Kidney (tissue), 14 donors: ENCODE measurements around the gene HAND1. TPM values are rescaled to one million over a fixed set of nuclear protein-coding genes. Genes with fewer than 3 reads are reported as not detected.

Experiments
- DNase-seq, 5 donors: peaks; one replicate each; pipeline ENCODE4 v3.0.0-alpha.2; 2013 to 2020
- FAIRE-seq: peaks from 2 replicates; lab custom pipeline; 2012; peaks lifted over from hg19 to GRCh38; lab: Jason Lieb, UNC
- H3K27ac ChIP-seq, 2 donors: one replicate each; pipeline ENCODE4 v1.7.0; 2013; ENCODE audit warnings: low read depth in 2 of 2, low read length in 2 of 2, inconsistent platforms in 1 of 2
- H3K27me3 ChIP-seq: one replicate; pipeline ENCODE4 v1.7.1; 2013; ENCODE audit warnings: low read length, inconsistent platforms; ENCODE audit not compliant: control insufficient read depth, insufficient read depth
- H3K36me3 ChIP-seq, 3 donors: one replicate each; pipeline versions ENCODE4 v1.7.0 to v1.7.1; 2013; ENCODE audit warnings: low read length in 3 of 3, control low read depth in 1 of 3, inconsistent platforms in 1 of 3; ENCODE audit not compliant: insufficient read depth in 3 of 3, control insufficient read depth in 2 of 3
- H3K4me1 ChIP-seq, 3 donors: one replicate each; pipeline versions ENCODE4 v1.7.0 to v1.7.1; 2013; ENCODE audit warnings: low read length in 3 of 3, inconsistent platforms in 1 of 3, low read depth in 1 of 3; ENCODE audit not compliant: control insufficient read depth in 2 of 3, insufficient read depth in 2 of 3
- H3K4me3 ChIP-seq, 3 donors: one replicate each; pipeline versions ENCODE4 v1.7.0 to v1.8.1; 2013; ENCODE audit warnings: low read length in 3 of 3, control low read depth in 1 of 3, inconsistent platforms in 1 of 3
- H3K9ac ChIP-seq, 3 donors: one replicate each; pipeline versions ENCODE4 v1.7.0 to v1.7.1; 2013; ENCODE audit warnings: low read length in 3 of 3, control low read depth in 1 of 3, inconsistent platforms in 1 of 3
- H3K9me3 ChIP-seq, 3 donors: one replicate each; pipeline versions ENCODE4 v1.7.0 to v1.7.1; 2013; ENCODE audit warnings: low read length in 3 of 3, control low read depth in 1 of 3, inconsistent platforms in 1 of 3; ENCODE audit not compliant: control insufficient read depth in 2 of 3, insufficient read depth in 1 of 3
- CTCF ChIP-seq: IDR thresholded peaks from 3 replicates; pipeline ENCODE4 v1.5.1; 2012; ENCODE audit warnings: mild to moderate bottlenecking, moderate library complexity, borderline replicate concordance; ENCODE audit not compliant: insufficient read depth; ENCODE audit errors: extremely low read depth
- intact Hi-C: fragments of 100-400 bp; cut with DNase I; formaldehyde crosslinking; loops from one replicate; pipeline ENCODE4 v1.11.1; 2022
- polyA plus RNA-seq: library from polyadenylated mRNA; stranded (reverse); fragments of 350-450 nt; fragmentation: Illumina TruSeq; extraction: RNeasy Lipid Tissue Mini Kit (QIAGEN cat#74804); gene quantifications from one replicate; pipeline ENCODE4 v1.2.3, GENCODE V29; 2014; ENCODE audit warnings: low read depth, low replicate concordance; ENCODE audit not compliant: insufficient read depth
- total RNA-seq: library from RNA; stranded (reverse); fragmentation: NEBNext Ultra II Directional; extraction: Animal tissue kit (Norgen Biotek cat#: 25700); gene quantifications from one replicate; pipeline ENCODE4 v1.2.1, GENCODE V29; 2021
- donor health status: control.
- donor health status: control.
- donor health status: control.
- donor health status: control.
- donor health status: control.
- donor health status: DM: yes; HTN: yes; CAD: no.
- donor health status: Normal renal cell carcinoma (clear cell type).

Gene HAND1
- total and polyA plus RNA-seq, 2 donors from 2014 or later, result not detected

GRCh38 chr5:154506049-154506715, 28.2 kb upstream of the HAND1 start:
- Histone ChIP-seq H3K27me3 (no peaks in the 10 kb centered on the region), H3K27ac (no peak overlapping the region), H3K4me3 (no peak overlapping the region), H3K9ac (no peak overlapping the region), H3K9me3 (no peaks in the 10 kb centered on the region), H3K36me3 (no peaks in the 10 kb centered on the region), H3K4me1 (no peaks in the 10 kb centered on the region)
- FAIRE-seq (no peak), DNase-seq (no peak)
- no peak for TF ChIP-seq CTCF
- intact Hi-C loops, result no loop called here

- peak in 3 of 5 donors; percentile 36 to 48 (median 37) for DNase-seq
- Histone ChIP-seq H3K9me3 (no peaks in the 10 kb centered on the region), H3K9ac (no peak overlapping the region), H3K36me3 (no peaks in the 10 kb centered on the region), H3K4me1 (no peaks in the 10 kb centered on the region), H3K27ac (no peak overlapping the region), H3K4me3 (no peak overlapping the region), H3K27me3 (no peaks in the 10 kb centered on the region)
- no peak for FAIRE-seq
- intact Hi-C loops, result no loop called here
- no peak for TF ChIP-seq CTCF
Observed at GRCh38 chr5:154505567-154505966, 27.5 kb upstream of the HAND1 start.

DNA sequence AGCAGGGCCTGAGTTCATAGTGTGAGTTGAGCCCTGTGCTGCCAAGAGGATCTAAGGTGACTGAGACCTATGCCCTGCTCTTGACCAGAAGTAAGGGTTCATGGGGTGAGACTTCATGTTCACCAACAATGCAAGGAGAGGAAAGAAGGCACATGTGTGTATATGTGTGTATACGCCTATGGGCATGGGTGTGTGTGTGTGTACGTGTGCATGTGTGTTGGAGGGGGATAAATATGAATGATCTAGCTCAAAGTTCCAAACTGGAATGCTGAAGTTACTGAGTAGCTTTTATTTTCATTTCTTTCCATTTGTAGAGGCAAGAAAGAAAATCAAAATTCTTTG, 25.6 kb upstream of the HAND1 start:
- intact Hi-C loops, result no loop called here
- Histone ChIP-seq H3K36me3 (no peaks in the 10 kb centered on the region), H3K27me3 (no peaks in the 10 kb centered on the region), H3K9ac (no peak overlapping the region), H3K4me3 (no peak overlapping the region), H3K27ac (no peak overlapping the region), H3K9me3 (no peaks in the 10 kb centered on the region), H3K4me1 (no peaks in the 10 kb centered on the region)
- DNase-seq (no peak), FAIRE-seq (no peak)
- no peak for TF ChIP-seq CTCF

DNA sequence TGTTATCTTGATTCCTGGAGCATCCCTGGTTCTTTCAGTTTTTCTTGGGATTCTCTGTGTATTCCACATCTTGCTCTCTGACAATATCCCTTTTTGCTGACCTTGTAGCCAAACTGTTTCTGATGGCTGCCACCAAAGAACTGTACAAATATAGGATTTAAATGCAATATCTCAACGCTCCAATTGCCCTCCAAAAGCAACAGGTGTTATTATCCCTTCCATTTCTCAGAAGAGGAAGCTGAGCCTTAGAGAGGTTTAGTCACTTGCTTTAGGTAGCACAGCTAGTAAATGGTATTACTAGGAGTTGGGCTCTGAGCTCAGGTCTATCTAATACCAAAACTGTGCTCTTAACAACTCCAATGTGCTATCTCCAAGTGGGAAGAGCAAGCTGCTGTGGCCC, 24.2 kb upstream of the HAND1 start:
- Histone ChIP-seq H3K36me3 (no peaks in the 10 kb centered on the region), H3K4me1 (no peaks in the 10 kb centered on the region), H3K9ac (no peak overlapping the region), H3K27ac (no peak overlapping the region), H3K9me3 (no peaks in the 10 kb centered on the region), H3K27me3 (no peaks in the 10 kb centered on the region), H3K4me3 (no peak overlapping the region)
- DNase-seq (no peak), FAIRE-seq (no peak)
- no peak for TF ChIP-seq CTCF
- intact Hi-C loops, result no loop called here
